Ascending aorta (tissue), 2 donors: ENCODE data around the gene HIBADH. TPM values are rescaled to one million over a fixed set of nuclear protein-coding genes. Genes with fewer than 3 reads are reported as not detected.

Experiments used
- DNase-seq, 2 donors: peaks; one replicate each; pipeline ENCODE4 v3.0.0-alpha.2; 2019; ENCODE audit warnings: low spot score in 2 of 2
- H3K27ac ChIP-seq, 2 donors: fragments of 200-600 bp; sonication (generic); one replicate each; pipeline ENCODE4 v1.5.1; 2016 to 2017; ENCODE audit warnings: mild to moderate bottlenecking in 1 of 2
- H3K27me3 ChIP-seq: fragments of 200-600 bp; sonication (generic); one replicate; pipeline ENCODE4 v1.5.1; 2017
- H3K36me3 ChIP-seq, 2 donors: fragments of 200-600 bp; sonication (generic); one replicate each; pipeline ENCODE4 v1.5.1; 2016
- H3K4me1 ChIP-seq, 2 donors: fragments of 200-600 bp; sonication (generic); one replicate each; pipeline ENCODE4 v1.5.1; 2016 to 2017; ENCODE audit warnings: mild to moderate bottlenecking in 1 of 2
- H3K4me3 ChIP-seq, 2 donors: fragments of 200-600 bp; sonication (generic); one replicate each; pipeline ENCODE4 v1.5.1; 2016 to 2017; ENCODE audit warnings: mild to moderate bottlenecking in 1 of 2
- H3K9me3 ChIP-seq, 2 donors: fragments of 200-600 bp; sonication (generic); one replicate each; pipeline ENCODE4 v1.5.1; 2016
- intact Hi-C: fragments of 100-400 bp; cut with DNase I; formaldehyde crosslinking; loops from one replicate; pipeline ENCODE4 v1.15.1; 2023
- total RNA-seq: library from RNA; depleted of rRNA; stranded (reverse); fragments of >200 nt; gene quantifications from one replicate; pipeline ENCODE4 v1.1.0, GENCODE V29; 2016
- TF ChIP-seq, protein P1 (sequence below), 3 experiments: fragments of 200-600 bp in 2 of 3; fragments of 450-650 bp in 1 of 3; sonication (generic) in 2 of 3; IDR thresholded peaks; one replicate each; pipeline ENCODE4 v1.5.1; 2016 to 2019; ENCODE audit warnings: antibody characterized with exemption in 3 of 3, mild to moderate bottlenecking in 1 of 3, moderate library complexity in 1 of 3

HIBADH gene
- total RNA-seq, 1 donor from 2014 or later = 10.6 TPM

DNA sequence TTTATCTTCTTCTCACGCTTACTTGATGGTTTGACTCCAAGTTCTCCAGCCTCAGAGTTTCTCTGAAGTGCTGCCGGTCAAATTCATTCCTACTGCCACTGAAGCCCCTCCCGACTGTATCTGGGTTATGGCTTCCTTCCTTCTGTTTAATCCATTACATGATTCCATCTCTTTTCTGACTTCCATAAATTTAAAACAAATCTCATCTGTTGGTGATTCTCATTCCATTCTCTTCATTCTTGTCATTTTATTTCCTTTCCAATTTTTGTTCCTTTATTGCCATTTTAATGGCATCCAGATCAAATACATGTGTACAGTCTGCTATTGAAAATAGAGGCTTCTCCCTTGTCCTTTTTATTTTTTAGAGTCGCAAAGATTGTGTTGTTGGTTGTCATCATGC, 25.4 kb upstream of the HIBADH start:
- H3K27ac ChIP-seq = no peak overlapping the region
- no peak overlapping the region for H3K4me3 ChIP-seq
- no peaks in the 10 kb centered on the region for H3K9me3 ChIP-seq
- H3K4me1 ChIP-seq = no peaks in the 10 kb centered on the region
- DNase-seq = no peak
- H3K27me3 ChIP-seq = no peaks in the 10 kb centered on the region
- intact Hi-C loops = no loop called here
- H3K36me3 ChIP-seq = no peaks in the 10 kb centered on the region
- TF ChIP-seq, protein P1, sequence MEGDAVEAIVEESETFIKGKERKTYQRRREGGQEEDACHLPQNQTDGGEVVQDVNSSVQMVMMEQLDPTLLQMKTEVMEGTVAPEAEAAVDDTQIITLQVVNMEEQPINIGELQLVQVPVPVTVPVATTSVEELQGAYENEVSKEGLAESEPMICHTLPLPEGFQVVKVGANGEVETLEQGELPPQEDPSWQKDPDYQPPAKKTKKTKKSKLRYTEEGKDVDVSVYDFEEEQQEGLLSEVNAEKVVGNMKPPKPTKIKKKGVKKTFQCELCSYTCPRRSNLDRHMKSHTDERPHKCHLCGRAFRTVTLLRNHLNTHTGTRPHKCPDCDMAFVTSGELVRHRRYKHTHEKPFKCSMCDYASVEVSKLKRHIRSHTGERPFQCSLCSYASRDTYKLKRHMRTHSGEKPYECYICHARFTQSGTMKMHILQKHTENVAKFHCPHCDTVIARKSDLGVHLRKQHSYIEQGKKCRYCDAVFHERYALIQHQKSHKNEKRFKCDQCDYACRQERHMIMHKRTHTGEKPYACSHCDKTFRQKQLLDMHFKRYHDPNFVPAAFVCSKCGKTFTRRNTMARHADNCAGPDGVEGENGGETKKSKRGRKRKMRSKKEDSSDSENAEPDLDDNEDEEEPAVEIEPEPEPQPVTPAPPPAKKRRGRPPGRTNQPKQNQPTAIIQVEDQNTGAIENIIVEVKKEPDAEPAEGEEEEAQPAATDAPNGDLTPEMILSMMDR (IDR thresholded peaks at IDR 0.05) = no peak

DNA sequence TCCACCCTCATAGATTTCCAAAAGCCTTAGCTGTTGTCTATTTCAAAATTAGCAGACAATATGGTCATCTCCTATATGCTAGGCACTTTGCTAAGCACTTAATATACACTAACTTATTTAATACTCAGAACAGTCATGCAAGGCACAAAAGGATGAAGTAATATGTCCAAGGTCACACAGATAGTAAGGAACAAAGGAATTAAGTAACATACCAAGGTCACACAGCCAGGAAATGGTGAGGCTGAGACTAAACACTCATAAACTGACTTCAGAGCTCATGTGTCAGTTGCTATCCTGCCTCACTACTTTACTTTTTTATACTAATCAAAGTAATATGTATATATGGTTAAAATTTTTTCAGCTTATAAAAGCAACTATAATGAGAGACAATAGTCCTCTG, 23.6 kb upstream of the HIBADH start:
- no peak for DNase-seq
- TF ChIP-seq, protein P1 (IDR thresholded peaks at IDR 0.05) = no peak
- Histone ChIP-seq H3K27ac (no peak overlapping the region), H3K9me3 (no peaks in the 10 kb centered on the region), H3K4me1 (no peaks in the 10 kb centered on the region), H3K27me3 (no peaks in the 10 kb centered on the region), H3K36me3 (no peaks in the 10 kb centered on the region), H3K4me3 (no peak overlapping the region)
- intact Hi-C loops = no loop called here

DNA sequence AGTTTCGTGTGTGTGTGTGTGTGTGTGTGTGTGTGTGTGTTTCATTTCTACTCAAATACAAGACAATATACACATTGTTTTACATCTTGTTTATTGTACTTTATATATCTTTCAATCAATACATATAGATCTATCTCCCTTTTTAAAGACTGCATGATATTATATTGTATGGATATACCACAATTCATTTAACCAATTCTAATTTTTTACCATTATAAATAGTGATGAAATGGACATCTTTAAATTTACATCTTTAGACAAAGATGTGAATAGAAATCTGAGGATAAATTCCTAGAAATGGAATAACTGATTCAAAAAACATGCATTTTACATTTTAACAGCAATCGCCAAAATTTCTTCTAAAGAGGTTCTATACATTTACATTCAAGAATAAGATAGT, 23.2 kb upstream of the HIBADH start:
- no peak overlapping the region for H3K27ac ChIP-seq
- intact Hi-C loops = no loop called here
- H3K9me3 ChIP-seq = no peaks in the 10 kb centered on the region
- TF ChIP-seq, protein P1 (IDR thresholded peaks at IDR 0.05) = no peak
- no peaks in the 10 kb centered on the region for H3K4me1 ChIP-seq
- no peaks in the 10 kb centered on the region for H3K27me3 ChIP-seq
- H3K4me3 ChIP-seq = no peak overlapping the region
- no peaks in the 10 kb centered on the region for H3K36me3 ChIP-seq
- DNase-seq = no peak

DNA sequence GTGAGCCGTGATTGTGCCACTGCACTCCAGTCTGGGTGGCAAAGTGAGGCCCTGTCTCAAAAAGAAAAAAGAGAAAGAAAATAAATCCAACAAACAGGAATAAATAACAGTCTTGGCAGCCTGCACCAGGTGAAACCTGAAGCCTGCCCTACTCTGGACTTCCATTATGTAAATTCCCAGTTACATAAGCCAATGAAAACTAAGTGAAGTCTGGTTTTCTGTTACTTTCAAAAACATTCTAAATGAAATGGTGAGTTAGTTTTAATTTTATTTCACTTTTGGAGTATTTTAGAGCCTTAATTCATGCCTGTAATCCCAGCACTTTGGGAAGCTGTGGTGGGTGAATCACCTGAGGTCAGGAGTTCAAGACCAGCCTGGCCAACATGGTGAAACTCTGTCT, 22.5 kb upstream of the HIBADH start:
- intact Hi-C loops = no loop called here
- Histone ChIP-seq H3K9me3 (no peaks in the 10 kb centered on the region), H3K27me3 (no peaks in the 10 kb centered on the region), H3K4me1 (no peaks in the 10 kb centered on the region), H3K27ac (no peak overlapping the region), H3K4me3 (no peak overlapping the region), H3K36me3 (no peaks in the 10 kb centered on the region)
- TF ChIP-seq, protein P1 (IDR thresholded peaks at IDR 0.05) = no peak
- no peak for DNase-seq

DNA sequence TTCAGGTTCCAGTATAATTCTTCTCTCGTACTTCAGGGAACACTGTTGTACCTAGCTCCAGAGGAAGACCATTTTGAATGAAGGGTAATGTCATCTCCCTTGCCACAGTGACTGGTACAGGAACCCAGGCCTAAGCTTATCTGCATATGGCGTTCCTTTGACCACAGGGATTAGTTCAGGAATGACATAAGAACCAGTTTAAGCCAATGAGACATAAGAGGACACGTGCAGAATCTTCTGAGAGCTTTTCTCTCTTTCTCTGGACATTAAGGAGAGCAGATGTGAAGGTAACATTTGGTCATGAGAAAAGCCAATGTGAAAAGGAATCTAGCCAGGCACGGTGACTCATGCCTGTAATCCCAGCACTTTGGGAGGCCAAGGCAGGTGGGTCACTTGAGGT, 21.8 kb upstream of the HIBADH start:
- Histone ChIP-seq H3K9me3 (no peaks in the 10 kb centered on the region), H3K4me1 (no peaks in the 10 kb centered on the region), H3K4me3 (no peak overlapping the region), H3K27me3 (no peaks in the 10 kb centered on the region), H3K27ac (no peak overlapping the region), H3K36me3 (no peaks in the 10 kb centered on the region)
- intact Hi-C loops = no loop called here
- TF ChIP-seq, protein P1 (IDR thresholded peaks at IDR 0.05) = no peak
- no peak for DNase-seq

DNA sequence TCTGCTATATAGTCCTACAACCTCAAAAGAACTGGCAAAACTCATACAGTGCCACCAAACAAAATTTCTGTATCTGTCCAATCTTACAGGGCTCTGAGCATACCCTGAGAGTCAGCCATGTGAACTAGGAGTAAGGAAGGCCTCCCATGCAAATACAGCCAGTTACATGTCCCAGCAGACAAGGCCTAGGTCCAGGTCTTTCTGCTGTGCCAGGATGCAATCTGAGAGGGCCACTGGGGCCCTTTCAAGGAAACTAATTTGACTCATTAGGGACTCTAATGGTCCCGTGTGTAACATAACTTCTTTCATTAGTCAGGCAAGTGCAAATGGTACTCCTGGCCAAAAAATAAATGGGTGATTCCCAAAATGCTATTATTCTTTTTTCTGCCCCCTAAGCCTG, 17.9 kb upstream of the HIBADH start:
- H3K4me3 ChIP-seq = no peak overlapping the region
- intact Hi-C loops = no loop called here
- peaks cover 0 to 8% of the 10 kb centered on the region in 2 donors for H3K4me1 ChIP-seq
- no peaks in the 10 kb centered on the region for H3K9me3 ChIP-seq
- H3K27ac ChIP-seq = no peak overlapping the region
- H3K36me3 ChIP-seq = no peaks in the 10 kb centered on the region
- TF ChIP-seq, protein P1 (IDR thresholded peaks at IDR 0.05) = no peak
- no peak for DNase-seq
- no peaks in the 10 kb centered on the region for H3K27me3 ChIP-seq
